Gastrocnemius medialis (tissue), 4 donors: ENCODE results near the gene HSPG2.

ENCODE experiments used
- POLR2A ChIP-seq, 2 donors: fragments of 450-650 bp; IDR thresholded peaks; one replicate each; pipeline ENCODE4 v1.6.1; 2017; ENCODE audit warnings: antibody characterized with exemption in 2 of 2, mild to moderate bottlenecking in 2 of 2, moderate library complexity in 2 of 2
- TF ChIP-seq, protein P1 (sequence below), 5 experiments: fragments of 450-650 bp in 3 of 5; fragments of 200-600 bp in 2 of 5; sonication (generic) in 2 of 5; IDR thresholded peaks in 4 of 5; conservative IDR thresholded peaks in 1 of 5; 1 replicate in 4 of 5; 2 replicates in 1 of 5; pipeline ENCODE4 v1.5.1; 2016 to 2019; ENCODE audit warnings: antibody characterized with exemption in 5 of 5, mild to moderate bottlenecking in 3 of 5, moderate library complexity in 3 of 5

DNA sequence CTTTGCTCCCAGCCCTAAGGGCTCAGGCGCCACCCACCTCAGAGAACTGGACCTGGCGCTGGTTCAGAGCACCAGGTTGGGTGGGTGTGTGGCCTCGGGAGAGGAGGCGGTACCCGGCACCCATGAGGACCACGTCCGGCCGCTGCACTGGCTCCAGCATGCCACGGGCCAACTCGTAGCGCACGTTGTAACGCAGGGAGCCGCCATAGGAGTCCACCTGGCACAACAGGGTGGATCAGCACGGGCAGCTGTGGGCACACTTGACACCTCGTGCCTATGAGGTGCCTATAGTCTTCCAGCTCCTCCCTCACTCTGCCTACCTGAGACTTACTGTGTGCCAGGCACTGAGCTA lies 56.5 kb downstream of the HSPG2 start:
- no peak for TF ChIP-seq POLR2A (IDR thresholded peaks at IDR 0.05)
- TF ChIP-seq, protein P1, sequence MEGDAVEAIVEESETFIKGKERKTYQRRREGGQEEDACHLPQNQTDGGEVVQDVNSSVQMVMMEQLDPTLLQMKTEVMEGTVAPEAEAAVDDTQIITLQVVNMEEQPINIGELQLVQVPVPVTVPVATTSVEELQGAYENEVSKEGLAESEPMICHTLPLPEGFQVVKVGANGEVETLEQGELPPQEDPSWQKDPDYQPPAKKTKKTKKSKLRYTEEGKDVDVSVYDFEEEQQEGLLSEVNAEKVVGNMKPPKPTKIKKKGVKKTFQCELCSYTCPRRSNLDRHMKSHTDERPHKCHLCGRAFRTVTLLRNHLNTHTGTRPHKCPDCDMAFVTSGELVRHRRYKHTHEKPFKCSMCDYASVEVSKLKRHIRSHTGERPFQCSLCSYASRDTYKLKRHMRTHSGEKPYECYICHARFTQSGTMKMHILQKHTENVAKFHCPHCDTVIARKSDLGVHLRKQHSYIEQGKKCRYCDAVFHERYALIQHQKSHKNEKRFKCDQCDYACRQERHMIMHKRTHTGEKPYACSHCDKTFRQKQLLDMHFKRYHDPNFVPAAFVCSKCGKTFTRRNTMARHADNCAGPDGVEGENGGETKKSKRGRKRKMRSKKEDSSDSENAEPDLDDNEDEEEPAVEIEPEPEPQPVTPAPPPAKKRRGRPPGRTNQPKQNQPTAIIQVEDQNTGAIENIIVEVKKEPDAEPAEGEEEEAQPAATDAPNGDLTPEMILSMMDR (IDR thresholded peaks at IDR 0.05 in 4 of 5, conservative IDR thresholded peaks at IDR 0.05 in 1 of 5) = no peak
